GDM1 (cell line): ENCODE data around the gene TMC5.
"Not testable (repeated sequence)": the region's sequence is repeated elsewhere in the genome, so short reads cannot be mapped to it uniquely, and the experiment has no call there.

Experiments
- DNase-seq: peaks from one replicate; lab custom pipeline; 2025; lab: John Stamatoyannopoulos, UW

The TMC5 gene

DNA sequence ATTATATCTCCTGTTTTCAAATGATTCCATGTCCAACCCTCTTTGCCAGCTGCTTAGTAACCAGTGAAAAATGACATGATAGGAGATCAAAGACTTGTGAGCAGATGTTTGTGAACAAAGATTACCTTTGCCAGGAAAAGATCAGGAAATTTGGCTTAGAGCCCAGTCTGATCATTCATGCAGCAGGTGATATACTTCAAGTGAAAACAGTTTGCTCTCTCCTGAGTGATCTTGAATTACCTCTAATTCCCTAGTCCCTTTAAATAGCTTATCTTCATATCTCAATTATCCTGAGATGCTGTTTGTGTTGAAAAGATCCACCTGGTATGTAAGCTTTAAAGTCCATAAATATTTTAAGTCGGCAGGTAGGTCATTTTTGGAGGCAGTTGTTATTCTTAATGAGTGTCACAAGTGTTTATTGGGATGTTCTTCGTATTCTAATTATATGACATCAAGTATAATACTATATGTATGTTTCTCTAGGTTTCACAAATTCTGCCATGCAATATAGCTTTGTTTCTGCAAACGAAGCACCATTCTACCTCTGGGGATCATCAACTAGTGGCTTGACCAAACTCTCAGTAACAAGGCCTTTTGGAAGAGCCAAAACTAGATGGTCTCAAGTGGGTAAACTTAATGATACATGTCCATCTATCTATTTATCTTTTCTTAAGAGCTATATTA, 124.6 kb downstream of the TMC5 start:
- DNase-seq: no peak

DNA sequence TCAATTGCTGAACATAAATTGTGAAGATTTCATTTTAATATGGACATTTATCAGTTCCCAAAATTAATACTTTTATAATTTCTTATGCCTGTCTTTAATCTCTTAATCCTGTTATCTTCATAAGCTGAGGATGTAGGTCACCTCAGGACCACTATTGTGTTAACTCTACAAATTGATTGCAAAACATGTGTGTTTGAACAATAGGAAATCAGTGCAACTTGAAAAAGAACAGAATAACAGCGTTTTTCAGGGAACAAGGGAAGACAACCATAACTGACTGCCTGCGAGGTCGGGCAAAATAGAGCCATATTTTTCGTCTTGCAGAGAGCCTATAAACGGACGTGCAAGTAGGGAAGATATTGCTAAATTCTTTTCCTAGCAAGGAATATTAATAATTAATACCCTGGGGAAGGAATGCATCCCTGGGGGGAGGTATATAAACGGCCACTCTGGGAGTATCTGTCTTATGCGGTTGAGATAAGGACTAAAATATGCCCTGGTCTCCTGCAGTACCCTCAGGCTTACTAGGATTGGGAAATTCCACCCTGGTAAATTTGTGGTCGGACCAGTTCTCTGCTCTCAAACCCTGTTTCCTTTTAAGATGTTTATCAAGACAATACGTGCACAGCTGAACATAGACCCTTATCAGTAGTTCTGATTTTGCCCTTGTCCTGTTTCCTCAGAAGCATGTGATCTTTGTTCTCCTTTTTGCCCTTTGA, 125.8 kb downstream of the TMC5 start:
- not testable (repeated sequence) for DNase-seq

DNA sequence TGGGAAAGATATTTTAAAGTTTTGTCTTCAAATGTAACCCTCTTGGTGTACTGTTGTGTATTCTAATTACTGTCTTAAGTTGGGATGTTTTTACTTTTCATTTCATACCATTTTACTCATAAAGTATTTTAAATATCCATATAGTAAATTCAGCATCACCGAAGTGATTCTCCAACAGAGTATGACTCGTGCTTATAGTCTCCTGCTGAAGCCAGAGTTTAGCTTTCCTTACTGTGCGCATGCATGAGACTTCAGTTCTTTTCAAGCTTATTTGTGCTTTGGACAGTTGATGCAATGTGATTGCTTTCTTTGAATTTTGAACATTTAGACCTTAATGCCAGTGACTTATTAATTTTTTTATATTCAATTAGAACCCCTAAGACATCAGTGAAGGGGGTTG, 130.5 kb downstream of the TMC5 start:
- no peak for DNase-seq
